ENCODE measurements around the gene VAT1.

DNA sequence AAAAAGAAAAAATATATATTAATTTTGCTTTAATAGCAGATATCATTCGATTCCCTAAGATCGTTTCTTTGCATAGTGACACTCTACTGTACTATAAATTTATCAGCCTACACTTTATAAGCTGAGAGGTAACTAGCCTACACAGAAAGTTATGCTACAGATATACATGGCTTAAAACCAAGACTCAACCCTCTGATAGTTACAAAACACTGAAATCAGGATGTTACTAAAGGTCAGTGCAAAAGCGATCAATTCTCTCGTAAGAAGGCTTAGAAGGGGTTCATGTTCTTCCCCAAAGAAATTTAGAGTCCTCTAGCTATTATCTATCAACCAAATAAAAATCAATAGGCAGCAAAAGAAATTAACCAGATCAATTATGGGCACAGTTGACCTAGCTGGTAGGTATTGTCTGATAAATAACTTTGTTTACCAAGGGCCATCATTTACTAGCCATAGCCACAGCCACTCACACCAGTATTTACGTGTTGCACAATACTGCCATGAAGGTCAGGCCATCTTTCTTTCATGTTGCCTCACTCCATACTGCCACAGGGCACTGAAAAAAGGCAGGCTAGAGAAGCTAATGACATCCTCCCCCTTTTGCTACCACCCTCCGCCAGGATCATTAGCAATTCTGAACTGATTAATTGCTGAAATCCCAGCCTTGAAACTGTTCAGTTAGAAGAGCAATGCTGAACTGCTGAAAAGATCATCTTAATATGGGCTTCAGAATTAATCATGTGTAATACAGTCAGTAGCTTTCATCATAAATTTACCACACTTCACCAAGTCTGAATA is 46.6 kb upstream of the VAT1 start:
- TF ChIP-seq, protein P1, sequence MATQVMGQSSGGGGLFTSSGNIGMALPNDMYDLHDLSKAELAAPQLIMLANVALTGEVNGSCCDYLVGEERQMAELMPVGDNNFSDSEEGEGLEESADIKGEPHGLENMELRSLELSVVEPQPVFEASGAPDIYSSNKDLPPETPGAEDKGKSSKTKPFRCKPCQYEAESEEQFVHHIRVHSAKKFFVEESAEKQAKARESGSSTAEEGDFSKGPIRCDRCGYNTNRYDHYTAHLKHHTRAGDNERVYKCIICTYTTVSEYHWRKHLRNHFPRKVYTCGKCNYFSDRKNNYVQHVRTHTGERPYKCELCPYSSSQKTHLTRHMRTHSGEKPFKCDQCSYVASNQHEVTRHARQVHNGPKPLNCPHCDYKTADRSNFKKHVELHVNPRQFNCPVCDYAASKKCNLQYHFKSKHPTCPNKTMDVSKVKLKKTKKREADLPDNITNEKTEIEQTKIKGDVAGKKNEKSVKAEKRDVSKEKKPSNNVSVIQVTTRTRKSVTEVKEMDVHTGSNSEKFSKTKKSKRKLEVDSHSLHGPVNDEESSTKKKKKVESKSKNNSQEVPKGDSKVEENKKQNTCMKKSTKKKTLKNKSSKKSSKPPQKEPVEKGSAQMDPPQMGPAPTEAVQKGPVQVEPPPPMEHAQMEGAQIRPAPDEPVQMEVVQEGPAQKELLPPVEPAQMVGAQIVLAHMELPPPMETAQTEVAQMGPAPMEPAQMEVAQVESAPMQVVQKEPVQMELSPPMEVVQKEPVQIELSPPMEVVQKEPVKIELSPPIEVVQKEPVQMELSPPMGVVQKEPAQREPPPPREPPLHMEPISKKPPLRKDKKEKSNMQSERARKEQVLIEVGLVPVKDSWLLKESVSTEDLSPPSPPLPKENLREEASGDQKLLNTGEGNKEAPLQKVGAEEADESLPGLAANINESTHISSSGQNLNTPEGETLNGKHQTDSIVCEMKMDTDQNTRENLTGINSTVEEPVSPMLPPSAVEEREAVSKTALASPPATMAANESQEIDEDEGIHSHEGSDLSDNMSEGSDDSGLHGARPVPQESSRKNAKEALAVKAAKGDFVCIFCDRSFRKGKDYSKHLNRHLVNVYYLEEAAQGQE (IDR thresholded peaks at IDR 0.05; ENCODE audit: borderline replicate concordance), result no peak
- no peak for TF ChIP-seq SMC3 (conservative IDR thresholded peaks at IDR 0.05; ENCODE audit: poor library complexity)
- TF ChIP-seq, protein P2, sequence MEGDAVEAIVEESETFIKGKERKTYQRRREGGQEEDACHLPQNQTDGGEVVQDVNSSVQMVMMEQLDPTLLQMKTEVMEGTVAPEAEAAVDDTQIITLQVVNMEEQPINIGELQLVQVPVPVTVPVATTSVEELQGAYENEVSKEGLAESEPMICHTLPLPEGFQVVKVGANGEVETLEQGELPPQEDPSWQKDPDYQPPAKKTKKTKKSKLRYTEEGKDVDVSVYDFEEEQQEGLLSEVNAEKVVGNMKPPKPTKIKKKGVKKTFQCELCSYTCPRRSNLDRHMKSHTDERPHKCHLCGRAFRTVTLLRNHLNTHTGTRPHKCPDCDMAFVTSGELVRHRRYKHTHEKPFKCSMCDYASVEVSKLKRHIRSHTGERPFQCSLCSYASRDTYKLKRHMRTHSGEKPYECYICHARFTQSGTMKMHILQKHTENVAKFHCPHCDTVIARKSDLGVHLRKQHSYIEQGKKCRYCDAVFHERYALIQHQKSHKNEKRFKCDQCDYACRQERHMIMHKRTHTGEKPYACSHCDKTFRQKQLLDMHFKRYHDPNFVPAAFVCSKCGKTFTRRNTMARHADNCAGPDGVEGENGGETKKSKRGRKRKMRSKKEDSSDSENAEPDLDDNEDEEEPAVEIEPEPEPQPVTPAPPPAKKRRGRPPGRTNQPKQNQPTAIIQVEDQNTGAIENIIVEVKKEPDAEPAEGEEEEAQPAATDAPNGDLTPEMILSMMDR (IDR thresholded peaks at IDR 0.05; ENCODE audit: poor library complexity, severe bottlenecking), result no peak
- no peak for TF ChIP-seq RAD21 (conservative IDR thresholded peaks at IDR 0.05)

Data from neural cell (in vitro differentiated cells).